Right kidney (tissue), 1 donor: ENCODE results near the gene ARMH3.

Source experiments
- DNase-seq: peaks from one replicate; pipeline ENCODE4 v3.0.0-alpha.2; 2016

Gene ARMH3

GRCh38 chr10:101856626-101857025, 199.3 kb downstream of the ARMH3 start:
- no peak for DNase-seq

- no peak for DNase-seq
Observed at GRCh38 chr10:101851411-101852116, 204.4 kb downstream of the ARMH3 start.

- DNase-seq = no peak
Observed at GRCh38 chr10:101850749-101851148, 205.2 kb downstream of the ARMH3 start.

- no peak for DNase-seq
Observed at GRCh38 chr10:101848894-101849351, 207.1 kb downstream of the ARMH3 start.

- no peak for DNase-seq
Observed at GRCh38 chr10:101848408-101848807, 207.6 kb downstream of the ARMH3 start.

GRCh38 chr10:101845893-101846292, 210.1 kb downstream of the ARMH3 start:
- DNase-seq = no peak

- peak; percentile 46 for DNase-seq
Observed at GRCh38 chr10:101843032-101844021, 212.6 kb downstream of the ARMH3 start, which contains the start of gene KCNIP2. Gene KCNIP2 (minus strand): TSS chr10:101843800. CDS start chr10:101843568, 232 bp downstream.

GRCh38 chr10:101841826-101842225, 214.1 kb downstream of the ARMH3 start:
- no peak for DNase-seq

GRCh38 chr10:101840741-101841453, 215.1 kb downstream of the ARMH3 start:
- peak; percentile 86 for DNase-seq

GRCh38 chr10:101840102-101840684, 215.8 kb downstream of the ARMH3 start:
- no peak for DNase-seq

GRCh38 chr10:101839416-101840063, 216.4 kb downstream of the ARMH3 start:
- peak; percentile 41 for DNase-seq

- no peak for DNase-seq
Observed at GRCh38 chr10:101839002-101839401, 217.0 kb downstream of the ARMH3 start.

GRCh38 chr10:101838416-101838970, 217.5 kb downstream of the ARMH3 start:
- DNase-seq = no peak

GRCh38 chr10:101837748-101838147, 218.2 kb downstream of the ARMH3 start:
- no peak for DNase-seq

GRCh38 chr10:101835362-101835761, 220.6 kb downstream of the ARMH3 start:
- DNase-seq = no peak

GRCh38 chr10:101834341-101834740, 221.6 kb downstream of the ARMH3 start:
- no peak for DNase-seq

GRCh38 chr10:101833466-101833865, 222.5 kb downstream of the ARMH3 start:
- no peak for DNase-seq

- no peak for DNase-seq
Observed at GRCh38 chr10:101832325-101832771, 223.6 kb downstream of the ARMH3 start.

- no peak for DNase-seq
Observed at GRCh38 chr10:101831169-101831811, 224.7 kb downstream of the ARMH3 start.
